GM19351 (cell line): ENCODE measurements around the gene DDX52.

Experiments
- ATAC-seq: cut with Tn5 transposase; IDR thresholded peaks from one replicate; pipeline ENCODE4 v1.9.1; 2021; ENCODE audit warnings: mild to moderate bottlenecking, moderate library complexity; ENCODE audit not compliant: unreplicated experiment

Gene DDX52

GRCh38 chr17:37592291-37592690, 51.0 kb downstream of the DDX52 start:
- ATAC-seq: no peak

- ATAC-seq: no peak
These were observed 58.2 kb downstream of the DDX52 start for GRCh38 chr17:37585066-37585465.

- ATAC-seq: no peak
These were observed 67.0 kb downstream of the DDX52 start for GRCh38 chr17:37576281-37576680.

- no peak for ATAC-seq
These were observed 68.8 kb downstream of the DDX52 start for GRCh38 chr17:37574427-37574826.

- no peak for ATAC-seq
These were observed 71.6 kb downstream of the DDX52 start for GRCh38 chr17:37571674-37572073.

GRCh38 chr17:37570527-37571093, 72.6 kb downstream of the DDX52 start:
- no peak for ATAC-seq

- ATAC-seq: no peak
These were observed 74.7 kb downstream of the DDX52 start for GRCh38 chr17:37568350-37569053.

GRCh38 chr17:37567538-37567937, 75.7 kb downstream of the DDX52 start:
- no peak for ATAC-seq

GRCh38 chr17:37567137-37567536, 76.1 kb downstream of the DDX52 start:
- no peak for ATAC-seq

- no peak for ATAC-seq
These were observed 79.0 kb downstream of the DDX52 start for GRCh38 chr17:37564252-37564651.

- ATAC-seq: no peak
These were observed 81.1 kb downstream of the DDX52 start for GRCh38 chr17:37562016-37562745.
